Stimulated activated CD4-positive, alpha-beta T cell treated with anti-CD3 and anti-CD28 coated beads, TNF-alpha, amount 100 ng/mL, for 1 hour (primary cell): ENCODE measurements around the gene IQCF2.
"Not testable (repeated sequence)": the region's sequence is repeated elsewhere in the genome, so short reads cannot be mapped to it uniquely, and the experiment has no call there.

Source experiments
- DNase-seq, 3 donors: peaks; one replicate each; pipeline ENCODE4 v3.0.0-alpha.2; 2020; ENCODE audit warnings: low read depth in 3 of 3, low spot score in 1 of 3

The IQCF2 gene

GRCh38 chr3:51876186-51876585, 14.8 kb downstream of the IQCF2 start:
- no peak for DNase-seq

- DNase-seq, result no peak
Observed at GRCh38 chr3:51879937-51880336, 18.5 kb downstream of the IQCF2 start.

GRCh38 chr3:51886447-51886846, 25.0 kb downstream of the IQCF2 start:
- no peak for DNase-seq

- no peak for DNase-seq
Observed at GRCh38 chr3:51887620-51888019, 26.2 kb downstream of the IQCF2 start.

GRCh38 chr3:51888463-51889105, 27.2 kb downstream of the IQCF2 start:
- DNase-seq, result no peak

GRCh38 chr3:51891242-51892039, 30.0 kb downstream of the IQCF2 start:
- no peak for DNase-seq

- DNase-seq, result no peak
Observed at GRCh38 chr3:51894391-51894790, 33.0 kb downstream of the IQCF2 start.

- no peak for DNase-seq
Observed at GRCh38 chr3:51894939-51895338, 33.5 kb downstream of the IQCF2 start.

- DNase-seq, result no peak
Observed at GRCh38 chr3:51896607-51897305, 35.3 kb downstream of the IQCF2 start.

GRCh38 chr3:51897391-51897790, 36.0 kb downstream of the IQCF2 start:
- no peak for DNase-seq

GRCh38 chr3:51900043-51900442, 38.6 kb downstream of the IQCF2 start:
- not testable (repeated sequence) for DNase-seq

- not testable (repeated sequence) for DNase-seq
Observed at GRCh38 chr3:51902361-51902760, 40.9 kb downstream of the IQCF2 start.

- no peak for DNase-seq
Observed at GRCh38 chr3:51904034-51904823, 42.8 kb downstream of the IQCF2 start.

- DNase-seq, result no peak
Observed at GRCh38 chr3:51908026-51908425, 46.6 kb downstream of the IQCF2 start.
